Gastroesophageal sphincter (tissue), 4 donors: ENCODE measurements around the gene PHF19. TPM values are rescaled to one million over a fixed set of nuclear protein-coding genes. Genes with fewer than 3 reads are reported as not detected.
A peak's percentile ranks its signal among the peaks of the same experiment; 100 is the strongest.

Experiments
- ATAC-seq: fragments of 150-250 bp; one replicate; pipeline ENCODE4 v1.9.1; 2016; ENCODE audit warnings: mild to moderate bottlenecking, moderate library complexity
- H3K27ac ChIP-seq, 4 donors: fragments of 200-600 bp; sonication (generic) in 3 of 4; 1 replicate in 3 of 4; 2 replicates in 1 of 4; pipeline ENCODE4 v1.5.1; 2016 to 2019
- H3K27me3 ChIP-seq: fragments of 200-600 bp; sonication (generic); one replicate; pipeline ENCODE4 v1.5.1; 2019
- H3K36me3 ChIP-seq, 2 donors: fragments of 200-600 bp; sonication (generic); one replicate each; pipeline ENCODE4 v1.5.1; 2019; ENCODE audit warnings: control low read depth in 1 of 2
- H3K4me1 ChIP-seq, 3 donors: fragments of 200-600 bp; sonication (generic); 1 replicate in 2 of 3; 2 replicates in 1 of 3; pipeline ENCODE4 v1.5.1; 2016 to 2019; ENCODE audit warnings: control low read depth in 2 of 3
- H3K4me3 ChIP-seq, 2 donors: fragments of 200-600 bp; sonication (generic); one replicate each; pipeline ENCODE4 v1.5.1; 2019; ENCODE audit warnings: mild to moderate bottlenecking in 1 of 2, moderate library complexity in 1 of 2
- H3K9me3 ChIP-seq, 3 donors: fragments of 200-600 bp; sonication (generic); one replicate each; pipeline ENCODE4 v1.5.1; 2017 to 2019; ENCODE audit warnings: control low read depth in 2 of 3
- EP300 ChIP-seq: sonication (generic); formaldehyde crosslinking; IDR thresholded peaks from one replicate; pipeline ENCODE4 v1.6.1; 2017; ENCODE audit warnings: antibody characterized with exemption, mild to moderate bottlenecking
- POLR2A ChIP-seq, 2 donors: fragments of 450-650 bp; IDR thresholded peaks; one replicate each; pipeline ENCODE4 v1.6.1; 2017; ENCODE audit warnings: antibody characterized with exemption in 2 of 2, mild to moderate bottlenecking in 2 of 2, moderate library complexity in 1 of 2
- POLR2AphosphoS5 ChIP-seq: sonication (generic); formaldehyde crosslinking; IDR thresholded peaks from one replicate; pipeline ENCODE4 v1.6.1; 2017; ENCODE audit warnings: antibody characterized with exemption
- WGBS, 2 donors: methylation state at CpG; one replicate each; pipeline ENCODE4 v1.1.5; 2018; ENCODE audit warnings: low coverage in 1 of 2; 5-methylcytosine and 5-hydroxymethylcytosine counted together
- total RNA-seq, 4 donors: library from RNA; depleted of rRNA; stranded (reverse); fragments of >200 nt; gene quantifications; one replicate each; pipeline ENCODE4 v1.1.0, GENCODE V29; 2016
- TF ChIP-seq, protein P1 (sequence below), 4 experiments: fragments of 200-600 bp in 2 of 4; fragments of 450-650 bp in 2 of 4; sonication (generic) in 1 of 4; IDR thresholded peaks; one replicate each; pipeline ENCODE4 v1.5.1; 2017 to 2019; ENCODE audit warnings: antibody characterized with exemption in 4 of 4, mild to moderate bottlenecking in 2 of 4, moderate library complexity in 2 of 4

The PHF19 gene
- total RNA-seq, 4 donors from 2014 or later, result 27.0 to 82.5 (median 54.3) TPM

DNA sequence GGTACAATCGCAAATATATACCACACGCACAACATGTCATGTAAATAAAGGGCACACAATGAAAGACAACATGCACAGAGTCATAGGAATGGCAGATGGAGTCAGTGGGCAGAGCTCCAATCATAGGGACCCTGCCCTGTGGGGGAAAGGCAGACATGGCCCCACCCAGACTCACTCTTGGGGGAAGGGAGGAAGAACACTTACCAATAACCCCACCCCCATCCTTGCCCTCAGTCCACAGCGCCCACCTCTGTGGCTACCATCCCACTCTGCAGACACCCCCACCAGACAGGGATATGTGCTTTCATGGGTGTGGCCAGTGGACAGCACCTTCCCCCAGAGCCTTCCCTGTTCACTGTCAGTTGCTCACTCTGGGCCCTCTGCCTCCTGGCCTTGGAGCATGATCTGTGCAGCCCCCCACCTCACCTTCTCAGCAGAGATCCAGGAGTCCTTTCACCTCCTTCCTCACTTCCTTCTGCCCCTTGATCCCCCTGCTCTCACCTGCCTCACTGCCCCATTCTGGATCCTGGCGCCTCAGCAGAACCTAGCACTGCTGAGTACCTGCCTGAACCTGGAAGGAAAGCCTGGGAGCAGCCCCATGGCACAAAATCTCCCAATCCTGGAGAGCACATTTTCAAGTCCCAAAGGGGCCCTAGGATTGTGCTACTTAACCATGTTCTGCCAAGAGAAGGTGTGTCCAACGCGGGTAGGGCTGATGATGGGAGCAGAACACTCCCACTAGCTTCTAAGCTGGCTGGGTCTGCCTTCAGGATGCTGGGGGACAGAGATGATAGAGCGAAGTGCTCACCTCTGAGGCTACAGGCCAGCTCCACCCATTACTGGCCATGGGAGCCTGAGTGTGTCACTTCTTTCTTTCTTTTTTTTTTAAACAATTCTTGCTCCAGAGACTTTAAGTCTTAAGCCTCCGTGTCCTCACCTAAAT lies 1.5 kb upstream of the PHF19 start:
- Histone ChIP-seq H3K4me1 (peaks cover 0 to 24% (median 11%) of the 10 kb centered on the region in 3 donors), H3K9me3 (no peaks in the 10 kb centered on the region), H3K4me3 (peak overlapping the region in 1 of 2 donors; percentile 80), H3K36me3 (peaks cover 0 to 15% of the 10 kb centered on the region in 2 donors), H3K27me3 (no peaks in the 10 kb centered on the region), H3K27ac (peak overlapping the region in 3 of 4 donors; percentile 98 to 100 (median 98))
- 62 to 63% methylated on average over 3 to 5 of the region's 8 CpGs for WGBS, 2 donors
- TF ChIP-seq, protein P1, sequence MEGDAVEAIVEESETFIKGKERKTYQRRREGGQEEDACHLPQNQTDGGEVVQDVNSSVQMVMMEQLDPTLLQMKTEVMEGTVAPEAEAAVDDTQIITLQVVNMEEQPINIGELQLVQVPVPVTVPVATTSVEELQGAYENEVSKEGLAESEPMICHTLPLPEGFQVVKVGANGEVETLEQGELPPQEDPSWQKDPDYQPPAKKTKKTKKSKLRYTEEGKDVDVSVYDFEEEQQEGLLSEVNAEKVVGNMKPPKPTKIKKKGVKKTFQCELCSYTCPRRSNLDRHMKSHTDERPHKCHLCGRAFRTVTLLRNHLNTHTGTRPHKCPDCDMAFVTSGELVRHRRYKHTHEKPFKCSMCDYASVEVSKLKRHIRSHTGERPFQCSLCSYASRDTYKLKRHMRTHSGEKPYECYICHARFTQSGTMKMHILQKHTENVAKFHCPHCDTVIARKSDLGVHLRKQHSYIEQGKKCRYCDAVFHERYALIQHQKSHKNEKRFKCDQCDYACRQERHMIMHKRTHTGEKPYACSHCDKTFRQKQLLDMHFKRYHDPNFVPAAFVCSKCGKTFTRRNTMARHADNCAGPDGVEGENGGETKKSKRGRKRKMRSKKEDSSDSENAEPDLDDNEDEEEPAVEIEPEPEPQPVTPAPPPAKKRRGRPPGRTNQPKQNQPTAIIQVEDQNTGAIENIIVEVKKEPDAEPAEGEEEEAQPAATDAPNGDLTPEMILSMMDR (IDR thresholded peaks at IDR 0.05), result no peak
- TF ChIP-seq POLR2AphosphoS5, result no peak
- no peak for ATAC-seq

DNA sequence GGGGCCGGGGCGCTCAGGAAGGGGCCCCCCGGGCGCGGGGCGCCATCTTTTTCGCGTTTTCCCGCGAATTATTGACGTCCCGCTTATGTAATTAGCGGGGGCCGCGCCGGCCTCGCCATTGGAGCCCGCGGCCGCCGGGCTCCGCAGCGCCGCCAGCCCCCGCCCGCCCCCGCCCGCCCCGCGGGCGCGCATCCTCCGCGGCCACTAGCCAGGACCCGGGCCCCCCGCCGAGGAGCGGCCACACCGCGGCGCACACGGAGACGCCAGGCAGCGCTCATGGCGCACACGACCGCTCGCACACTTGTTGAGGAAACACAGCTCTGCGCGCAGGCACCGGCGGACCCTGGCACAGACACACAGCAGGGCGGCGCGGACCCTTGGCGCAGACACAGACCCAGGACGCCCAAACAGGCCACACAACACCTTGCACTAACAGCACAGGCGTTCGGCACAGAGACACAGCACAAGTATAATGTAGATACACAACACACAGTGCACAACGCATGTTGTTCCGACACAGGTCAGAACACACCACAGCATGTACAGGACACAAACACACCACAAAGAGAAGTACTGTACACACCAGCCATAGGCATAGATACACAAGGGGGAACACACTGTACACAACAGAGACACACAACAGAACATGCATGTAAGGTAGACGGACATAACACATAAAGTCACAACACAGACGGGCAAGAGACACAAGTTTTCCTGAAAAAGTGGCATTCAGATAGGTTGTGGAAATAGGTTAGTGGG lies 467 bp upstream of the PHF19 start:
- no peaks in the 10 kb centered on the region for H3K9me3 ChIP-seq
- peak; percentile 71 for ATAC-seq
- H3K4me1 ChIP-seq, result peaks cover 0 to 24% (median 11%) of the 10 kb centered on the region in 3 donors
- TF ChIP-seq POLR2A (IDR thresholded peaks at IDR 0.05), result peak in 1 of 2 donors; percentile 45
- TF ChIP-seq POLR2AphosphoS5, result peak; percentile 61
- no peak for TF ChIP-seq EP300
- TF ChIP-seq, protein P1 (IDR thresholded peaks at IDR 0.05), result peak in 1 of 4 experiments; percentile 46
- WGBS, 2 donors, result 0 to 24% methylated on average over 2 to 3 of the region's 63 CpGs
- H3K27me3 ChIP-seq, result no peaks in the 10 kb centered on the region
- peaks cover 0 to 25% of the 10 kb centered on the region in 2 donors for H3K36me3 ChIP-seq
- peak overlapping the region; percentile 98 to 100 (median 98) for H3K27ac ChIP-seq
- H3K4me3 ChIP-seq, result peak overlapping the region; percentile 80 to 90

DNA sequence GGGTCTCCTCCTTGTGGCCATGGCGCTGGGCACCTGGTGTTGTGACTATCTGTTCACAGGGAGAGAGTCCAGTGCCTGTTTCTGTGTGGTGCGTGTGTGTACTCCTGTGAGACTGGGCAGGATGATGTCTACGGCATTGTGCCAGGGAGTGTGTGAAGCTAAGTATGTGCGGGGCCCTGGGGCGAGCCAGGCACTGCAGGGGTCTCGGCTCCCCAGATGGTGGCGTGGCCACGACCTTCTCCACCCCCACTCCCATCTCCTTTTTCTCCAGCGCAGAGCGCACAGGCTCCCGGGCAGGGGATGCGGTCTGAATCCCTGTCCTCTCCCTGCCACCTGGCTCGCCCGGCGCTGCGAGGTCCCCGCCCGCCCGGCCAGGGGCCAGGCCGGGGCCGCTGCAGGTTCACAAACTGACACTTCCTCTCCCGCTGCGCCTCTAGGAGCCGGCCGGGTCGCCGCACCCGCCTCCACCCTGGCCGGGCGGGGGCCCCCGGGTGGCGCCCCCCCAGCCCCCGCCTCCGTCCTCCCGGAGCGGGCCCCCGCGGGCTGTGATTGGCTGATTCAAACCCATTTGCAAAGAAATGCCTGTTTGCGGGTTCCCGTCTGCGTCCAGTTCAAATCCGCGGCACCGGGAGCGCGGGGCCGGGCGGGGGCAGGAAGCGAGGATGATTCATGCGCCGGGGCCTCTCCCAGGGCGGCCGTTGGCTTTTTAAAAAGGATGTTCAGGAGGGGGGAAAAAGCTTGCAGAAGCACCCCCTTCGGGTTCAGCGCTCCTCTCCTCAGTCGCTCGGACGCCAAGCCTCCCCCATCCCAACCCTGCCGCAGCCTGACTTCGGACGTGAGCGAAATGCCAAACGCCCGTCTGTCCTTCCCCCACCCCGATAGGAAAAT lies 790 bp downstream of the PHF19 start:
- Histone ChIP-seq H3K27me3 (no peaks in the 10 kb centered on the region), H3K4me3 (peak overlapping the region; percentile 80 to 90), H3K27ac (peak overlapping the region; percentile 98 to 100 (median 98)), H3K36me3 (peaks cover 0 to 36% of the 10 kb centered on the region in 2 donors), H3K9me3 (no peaks in the 10 kb centered on the region), H3K4me1 (peaks cover 0 to 24% (median 11%) of the 10 kb centered on the region in 3 donors)
- peak; percentile 81 for ATAC-seq
- TF ChIP-seq EP300, result no peak
- TF ChIP-seq, protein P1 (IDR thresholded peaks at IDR 0.05), result peak in 1 of 4 experiments; percentile 44
- peak; percentile 81 for TF ChIP-seq POLR2AphosphoS5
- TF ChIP-seq POLR2A (IDR thresholded peaks at IDR 0.05), result peak; percentile 25 to 37
- WGBS, 2 donors, result no CpG with 5 or more reads among the region's 65 CpGs

DNA sequence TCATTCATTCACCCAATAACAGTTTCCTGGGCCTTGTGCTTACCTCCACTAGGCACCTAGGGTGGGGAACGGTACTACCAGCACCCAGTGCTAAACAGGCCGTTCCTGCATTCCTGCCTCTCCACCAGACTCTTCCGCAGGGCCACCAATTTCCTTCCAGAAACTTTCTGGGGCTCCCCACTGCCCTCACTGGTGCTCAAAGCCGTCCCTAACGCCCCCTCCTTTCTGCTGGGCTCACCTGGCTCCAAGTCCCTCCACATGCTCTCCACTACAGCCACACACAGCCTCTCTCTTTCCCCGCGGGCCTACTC lies 1.4 kb downstream of the PHF19 start:
- peaks cover 0 to 24% (median 11%) of the 10 kb centered on the region in 3 donors for H3K4me1 ChIP-seq
- H3K4me3 ChIP-seq, result peak overlapping the region in 1 of 2 donors; percentile 80
- TF ChIP-seq POLR2A (IDR thresholded peaks at IDR 0.05), result no peak
- TF ChIP-seq, protein P1 (IDR thresholded peaks at IDR 0.05), result no peak
- TF ChIP-seq POLR2AphosphoS5, result no peak
- no peak for TF ChIP-seq EP300
- no peak for ATAC-seq
- H3K9me3 ChIP-seq, result no peaks in the 10 kb centered on the region
- H3K36me3 ChIP-seq, result peaks cover 0 to 36% of the 10 kb centered on the region in 2 donors
- peak overlapping the region; percentile 98 to 100 (median 98) for H3K27ac ChIP-seq
- H3K27me3 ChIP-seq, result no peaks in the 10 kb centered on the region
- WGBS, 2 donors, result 53% methylated on average over 3 to 5 of the region's 7 CpGs
